Activated T-cell treated with anti-CD3 and anti-CD28 coated beads for 1 hour (primary cell): Measurements from ENCODE around the gene GOLGA6L10.
"Not testable (repeated sequence)": the region's sequence is repeated elsewhere in the genome, so short reads cannot be mapped to it uniquely, and the experiment has no call there.

Experiments
- DNase-seq: peaks from one replicate; pipeline ENCODE4 v3.0.0-alpha.2; 2020; ENCODE audit warnings: low read depth

GOLGA6L10 gene

GRCh38 chr15:82343851-82344250, 5.4 kb downstream of the GOLGA6L10 start:
- not testable (repeated sequence) for DNase-seq

GRCh38 chr15:82342632-82343374, 6.5 kb downstream of the GOLGA6L10 start:
- DNase-seq = peak; percentile 24

DNA sequence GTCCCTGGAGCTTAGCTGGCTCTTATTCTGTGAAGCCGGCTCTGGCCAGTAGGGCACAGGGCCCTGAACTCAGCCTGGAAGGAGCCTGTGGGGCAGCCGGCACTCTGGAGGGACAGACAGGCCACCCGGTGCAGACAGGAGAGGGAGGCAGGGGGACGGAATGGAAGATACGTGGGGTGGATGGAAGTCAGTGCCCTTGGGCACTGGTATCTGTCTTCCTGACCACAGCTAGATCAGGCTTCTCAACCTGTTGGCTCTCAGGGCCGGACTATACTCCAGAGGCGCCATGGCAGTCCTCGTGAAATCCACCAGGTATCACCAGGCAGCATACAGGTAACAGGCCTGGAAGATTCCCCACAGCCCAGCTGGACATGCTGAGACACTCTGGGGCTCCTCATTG, 10.7 kb downstream of the GOLGA6L10 start:
- DNase-seq = not testable (repeated sequence)

GRCh38 chr15:82338053-82338452, 11.2 kb downstream of the GOLGA6L10 start:
- DNase-seq = not testable (repeated sequence)

DNA sequence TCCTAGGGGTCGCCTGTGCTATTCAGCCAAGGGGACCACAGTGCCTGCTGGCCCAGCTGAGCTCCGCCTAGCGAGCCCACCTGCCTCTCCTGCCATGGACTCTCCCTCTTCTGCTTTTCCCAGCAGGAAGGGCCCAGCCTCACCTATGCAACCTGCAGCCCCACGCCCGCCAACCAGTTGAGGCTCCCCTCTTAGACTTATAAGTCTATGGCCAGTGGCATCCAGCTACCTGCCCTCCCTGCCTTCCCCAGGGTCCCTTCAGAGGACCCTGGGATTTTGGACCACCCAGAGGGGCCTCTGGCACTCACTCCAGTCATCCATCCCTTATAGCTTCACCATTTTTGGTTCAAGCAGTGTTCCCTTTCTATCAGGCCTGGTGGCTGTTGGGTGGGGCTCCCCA, 12.2 kb downstream of the GOLGA6L10 start:
- DNase-seq = not testable (repeated sequence)

GRCh38 chr15:82336180-82336647, 13.1 kb downstream of the GOLGA6L10 start:
- not testable (repeated sequence) for DNase-seq

DNA sequence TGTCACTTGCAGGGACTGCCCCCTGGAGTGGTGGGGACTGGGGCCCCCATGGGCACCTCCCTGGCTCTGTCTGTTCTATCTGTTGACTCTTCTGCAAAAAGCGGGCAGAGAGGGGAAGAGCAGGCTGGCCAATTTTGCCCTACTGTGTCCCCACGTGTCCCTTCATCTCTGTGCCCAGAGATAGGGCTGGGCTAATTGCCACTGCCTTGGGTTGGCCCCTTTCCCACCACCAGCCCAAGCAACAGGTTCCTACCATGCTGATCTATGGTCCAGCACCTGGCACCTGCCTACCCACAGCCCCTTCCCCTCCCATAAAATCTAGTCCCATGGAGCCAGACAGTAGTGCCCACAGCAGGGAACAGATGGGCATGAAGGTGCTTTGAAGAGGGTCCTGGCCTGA, 14.3 kb downstream of the GOLGA6L10 start:
- DNase-seq = not testable (repeated sequence)

DNA sequence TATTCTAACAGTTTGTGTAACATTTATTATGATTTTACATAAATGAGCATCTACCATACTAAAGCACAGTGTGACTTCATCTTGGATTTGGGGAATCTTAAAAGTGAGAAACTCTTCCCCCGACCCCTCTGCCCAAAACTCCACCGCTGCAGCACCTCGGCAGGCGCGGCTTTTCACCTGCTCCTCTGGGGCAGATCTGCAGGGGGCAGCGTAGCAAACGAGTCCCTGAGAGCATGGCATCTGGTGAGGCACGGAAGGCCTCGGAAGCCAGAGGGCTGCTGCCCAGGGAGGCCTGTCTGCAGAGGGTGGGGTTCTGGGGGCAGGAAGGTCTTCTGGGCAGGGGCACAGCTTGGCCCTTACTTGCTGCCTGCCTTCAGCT, 14.7 kb downstream of the GOLGA6L10 start:
- not testable (repeated sequence) for DNase-seq

- DNase-seq = not testable (repeated sequence)
Observed at GRCh38 chr15:82333603-82334553, 15.4 kb downstream of the GOLGA6L10 start.

GRCh38 chr15:82332711-82333602, 16.3 kb downstream of the GOLGA6L10 start:
- DNase-seq = not testable (repeated sequence)

GRCh38 chr15:82331576-82332304, 17.5 kb downstream of the GOLGA6L10 start:
- DNase-seq = not testable (repeated sequence)

GRCh38 chr15:82330921-82331320, 18.4 kb downstream of the GOLGA6L10 start:
- DNase-seq = not testable (repeated sequence)

- DNase-seq = not testable (repeated sequence)
Observed at GRCh38 chr15:82329039-82329438, 20.2 kb downstream of the GOLGA6L10 start.

DNA sequence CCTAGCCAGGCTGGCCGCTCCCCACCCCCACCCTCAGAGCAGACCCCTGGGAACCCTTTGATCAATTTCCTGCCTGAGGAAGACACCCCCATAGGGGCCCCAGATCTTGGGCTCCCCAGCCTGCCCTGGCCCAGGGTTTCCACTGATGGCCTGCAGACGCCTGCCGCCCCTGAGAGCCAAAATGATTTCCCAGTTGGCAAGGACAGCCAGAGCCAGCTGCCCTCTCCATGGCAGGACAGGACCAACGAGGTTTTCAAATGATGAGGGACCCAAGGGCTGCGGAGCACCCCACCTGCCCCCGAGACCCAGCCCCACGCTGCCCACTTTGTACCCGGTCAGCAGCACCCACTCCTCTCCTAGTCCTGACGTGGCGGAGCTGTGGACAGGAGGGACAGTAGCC, 21.9 kb downstream of the GOLGA6L10 start:
- DNase-seq = not testable (repeated sequence)

- DNase-seq = not testable (repeated sequence)
Observed at GRCh38 chr15:82326896-82327295, 22.4 kb downstream of the GOLGA6L10 start.

DNA sequence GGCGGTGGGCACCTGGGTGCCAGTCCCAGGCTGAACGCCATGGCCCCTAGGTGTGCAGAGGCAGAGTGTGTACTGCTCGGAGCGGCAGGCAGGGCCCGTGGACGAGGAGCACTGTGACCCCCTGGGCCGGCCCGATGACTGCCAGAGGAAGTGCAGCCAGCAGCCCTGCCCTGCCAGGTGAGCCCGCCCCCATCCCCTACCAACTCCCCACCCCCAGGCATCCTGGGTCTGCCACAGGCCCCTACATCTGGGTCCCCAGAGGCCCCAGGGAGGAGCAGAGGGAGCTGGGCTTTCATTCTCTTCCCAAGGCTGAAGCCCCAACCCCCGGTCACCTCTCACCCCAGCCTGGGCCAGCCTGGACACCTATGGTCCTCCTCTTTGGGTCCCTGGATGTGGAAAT, 23.6 kb downstream of the GOLGA6L10 start:
- not testable (repeated sequence) for DNase-seq

DNA sequence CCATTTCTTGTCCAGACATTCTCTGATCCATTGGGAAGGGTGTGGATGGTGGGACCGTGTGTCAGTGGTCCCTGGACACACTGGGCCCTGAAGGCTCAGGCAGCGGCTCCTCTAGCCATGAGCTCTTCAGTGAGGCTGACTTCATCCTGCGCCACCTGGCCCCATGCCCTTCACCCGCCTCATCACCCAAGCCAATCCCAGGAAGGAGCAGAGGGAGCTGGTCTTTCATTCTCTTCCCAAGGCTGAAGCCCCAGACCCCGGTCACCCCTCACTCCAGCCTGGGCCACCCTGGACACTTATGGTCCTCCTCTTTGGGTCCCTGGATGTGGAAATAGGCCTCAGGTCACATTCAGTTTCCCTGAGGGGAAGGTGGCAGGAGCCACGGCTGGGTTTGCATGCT, 24.4 kb downstream of the GOLGA6L10 start:
- DNase-seq = not testable (repeated sequence)

DNA sequence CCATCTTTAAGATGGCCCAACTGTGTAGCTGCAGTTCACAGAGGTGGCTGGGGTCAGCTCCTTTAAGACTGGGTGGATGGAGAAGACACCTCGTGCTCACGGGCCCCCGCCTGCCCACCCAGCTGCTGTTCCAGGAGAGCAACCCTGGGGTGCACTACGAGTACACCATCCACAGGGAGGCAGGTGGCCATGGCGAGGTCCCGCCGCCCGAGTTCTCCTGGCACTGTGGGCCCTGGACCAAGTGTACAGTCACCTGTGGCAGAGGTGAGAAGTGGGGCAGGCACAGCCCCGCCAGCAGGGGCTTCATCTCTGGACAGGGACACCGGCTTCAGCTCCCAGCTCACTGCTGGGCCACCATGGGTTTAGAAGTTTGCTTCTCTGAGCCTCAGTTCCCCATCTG, 26.8 kb downstream of the GOLGA6L10 start:
- not testable (repeated sequence) for DNase-seq

- DNase-seq = not testable (repeated sequence)
Observed at GRCh38 chr15:82320861-82321260, 28.4 kb downstream of the GOLGA6L10 start.

DNA sequence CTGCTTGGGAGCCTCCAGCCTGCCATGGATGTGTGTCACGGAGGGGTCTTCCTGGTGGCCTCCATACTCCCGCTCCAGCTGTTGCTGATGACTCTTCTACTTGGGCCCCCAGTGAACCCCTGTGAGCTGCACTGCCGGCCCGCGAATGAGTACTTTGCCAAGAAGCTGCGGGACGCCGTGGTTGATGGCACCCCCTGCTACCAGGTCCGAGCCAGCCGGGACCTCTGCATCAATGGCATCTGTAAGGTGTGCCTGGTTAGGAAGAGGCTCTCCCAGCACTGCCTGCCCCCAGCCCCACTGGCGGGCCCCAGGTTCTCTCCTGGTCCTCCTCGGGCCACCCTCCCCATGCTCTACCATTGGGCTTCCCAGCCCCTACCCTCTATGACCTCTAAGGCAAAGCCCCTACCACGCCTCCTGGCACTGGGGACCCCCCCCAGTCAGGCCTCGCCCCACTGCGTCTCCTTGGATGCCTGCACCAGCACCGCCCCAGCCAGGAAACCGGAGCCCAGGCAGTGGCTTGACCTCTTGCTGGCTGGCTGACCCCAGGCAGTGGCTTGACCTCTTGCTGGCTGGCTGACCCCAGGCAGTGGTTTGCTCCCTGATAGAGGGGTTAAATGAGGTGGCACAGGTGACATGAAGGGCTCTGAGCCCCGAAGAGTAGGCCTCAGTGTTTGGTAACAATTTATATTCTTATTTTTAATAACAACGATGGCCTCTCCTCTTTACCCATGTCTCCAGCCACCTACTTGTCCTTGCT, 29.6 kb downstream of the GOLGA6L10 start:
- DNase-seq = not testable (repeated sequence)
